DMS 273 (cell line): ENCODE measurements around the gene GAGE2A.
A peak's percentile ranks its signal among the peaks of the same experiment; 100 is the strongest.
"Not testable (repeated sequence)": the region's sequence is repeated elsewhere in the genome, so short reads cannot be mapped to it uniquely, and the experiment has no call there.

Experiments used
- DNase-seq: peaks from one replicate; lab custom pipeline; 2025; ENCODE audit not compliant: unreplicated experiment; lab: John Stamatoyannopoulos, UW

Gene GAGE2A, protein sequence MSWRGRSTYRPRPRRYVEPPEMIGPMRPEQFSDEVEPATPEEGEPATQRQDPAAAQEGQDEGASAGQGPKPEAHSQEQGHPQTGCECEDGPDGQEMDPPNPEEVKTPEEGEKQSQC

DNA sequence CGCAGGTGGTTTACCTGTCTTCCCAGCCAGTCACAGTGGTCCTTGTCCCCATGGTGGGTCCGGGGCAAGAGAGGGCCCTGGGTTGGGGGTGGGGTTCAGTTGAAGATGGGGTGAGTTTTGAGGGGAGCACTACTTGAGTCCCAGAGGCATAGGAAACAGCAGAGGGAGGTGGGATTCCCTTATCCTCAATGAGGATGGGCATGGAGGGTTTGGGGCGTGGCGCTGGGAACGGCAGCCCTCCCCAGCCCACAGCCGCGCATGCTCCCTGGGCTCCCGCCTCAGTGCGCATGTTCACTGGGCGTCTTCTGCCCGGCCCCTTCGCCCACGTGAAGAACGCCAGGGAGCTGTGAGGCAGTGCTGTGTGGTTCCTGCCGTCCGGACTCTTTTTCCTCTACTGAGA lies at the start of gene GAGE2A:
Gene GAGE2A, plus strand, starts transcription at position 301 of the 400 bp plus-strand sequence. CDS start 1,155 bp downstream, outside the sequence.
- not testable (repeated sequence) for DNase-seq

DNA sequence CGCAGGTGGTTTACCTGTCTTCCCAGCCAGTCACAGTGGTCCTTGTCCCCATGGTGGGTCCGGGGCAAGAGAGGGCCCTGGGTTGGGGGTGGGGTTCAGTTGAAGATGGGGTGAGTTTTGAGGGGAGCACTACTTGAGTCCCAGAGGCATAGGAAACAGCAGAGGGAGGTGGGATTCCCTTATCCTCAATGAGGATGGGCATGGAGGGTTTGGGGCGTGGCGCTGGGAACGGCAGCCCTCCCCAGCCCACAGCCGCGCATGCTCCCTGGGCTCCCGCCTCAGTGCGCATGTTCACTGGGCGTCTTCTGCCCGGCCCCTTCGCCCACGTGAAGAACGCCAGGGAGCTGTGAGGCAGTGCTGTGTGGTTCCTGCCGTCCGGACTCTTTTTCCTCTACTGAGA lies 47.9 kb upstream of the GAGE2A start, which contains the start of gene GAGE12D:
Gene GAGE12D, plus strand, starts transcription at position 301 of the 400 bp plus-strand sequence. CDS start 1,155 bp downstream, outside the sequence.
- not testable (repeated sequence) for DNase-seq

DNA sequence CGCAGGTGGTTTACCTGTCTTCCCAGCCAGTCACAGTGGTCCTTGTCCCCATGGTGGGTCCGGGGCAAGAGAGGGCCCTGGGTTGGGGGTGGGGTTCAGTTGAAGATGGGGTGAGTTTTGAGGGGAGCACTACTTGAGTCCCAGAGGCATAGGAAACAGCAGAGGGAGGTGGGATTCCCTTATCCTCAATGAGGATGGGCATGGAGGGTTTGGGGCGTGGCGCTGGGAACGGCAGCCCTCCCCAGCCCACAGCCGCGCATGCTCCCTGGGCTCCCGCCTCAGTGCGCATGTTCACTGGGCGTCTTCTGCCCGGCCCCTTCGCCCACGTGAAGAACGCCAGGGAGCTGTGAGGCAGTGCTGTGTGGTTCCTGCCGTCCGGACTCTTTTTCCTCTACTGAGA lies 38.3 kb upstream of the GAGE2A start, which contains the start of gene GAGE12E:
Gene GAGE12E, plus strand, starts transcription at position 301 of the 400 bp plus-strand sequence. CDS start 1,155 bp downstream, outside the sequence.
- not testable (repeated sequence) for DNase-seq

DNA sequence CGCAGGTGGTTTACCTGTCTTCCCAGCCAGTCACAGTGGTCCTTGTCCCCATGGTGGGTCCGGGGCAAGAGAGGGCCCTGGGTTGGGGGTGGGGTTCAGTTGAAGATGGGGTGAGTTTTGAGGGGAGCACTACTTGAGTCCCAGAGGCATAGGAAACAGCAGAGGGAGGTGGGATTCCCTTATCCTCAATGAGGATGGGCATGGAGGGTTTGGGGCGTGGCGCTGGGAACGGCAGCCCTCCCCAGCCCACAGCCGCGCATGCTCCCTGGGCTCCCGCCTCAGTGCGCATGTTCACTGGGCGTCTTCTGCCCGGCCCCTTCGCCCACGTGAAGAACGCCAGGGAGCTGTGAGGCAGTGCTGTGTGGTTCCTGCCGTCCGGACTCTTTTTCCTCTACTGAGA lies 28.8 kb upstream of the GAGE2A start, which contains the start of gene GAGE12F:
Gene GAGE12F, plus strand, starts transcription at position 301 of the 400 bp plus-strand sequence. CDS start 1,155 bp downstream, outside the sequence.
- not testable (repeated sequence) for DNase-seq

DNA sequence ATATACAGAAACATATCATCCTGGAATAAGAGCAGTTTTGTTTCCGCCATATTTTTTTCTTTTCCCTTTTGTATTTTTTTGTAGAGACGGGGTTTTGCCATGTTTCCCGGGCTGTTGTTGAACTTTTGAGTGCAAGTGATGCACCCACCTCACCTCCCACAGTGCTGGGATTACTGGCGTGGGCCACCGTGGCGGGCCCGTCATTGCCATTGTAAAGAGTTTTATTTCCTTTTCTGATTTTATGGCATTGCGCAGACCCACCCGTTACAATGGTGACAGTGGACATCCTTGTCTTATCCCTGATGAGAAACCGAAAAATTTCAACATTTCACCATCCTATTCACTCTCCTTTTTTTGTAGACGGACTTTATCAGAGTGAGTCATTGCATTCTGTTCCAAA lies 20.6 kb upstream of the GAGE2A start:
- not testable (repeated sequence) for DNase-seq

DNA sequence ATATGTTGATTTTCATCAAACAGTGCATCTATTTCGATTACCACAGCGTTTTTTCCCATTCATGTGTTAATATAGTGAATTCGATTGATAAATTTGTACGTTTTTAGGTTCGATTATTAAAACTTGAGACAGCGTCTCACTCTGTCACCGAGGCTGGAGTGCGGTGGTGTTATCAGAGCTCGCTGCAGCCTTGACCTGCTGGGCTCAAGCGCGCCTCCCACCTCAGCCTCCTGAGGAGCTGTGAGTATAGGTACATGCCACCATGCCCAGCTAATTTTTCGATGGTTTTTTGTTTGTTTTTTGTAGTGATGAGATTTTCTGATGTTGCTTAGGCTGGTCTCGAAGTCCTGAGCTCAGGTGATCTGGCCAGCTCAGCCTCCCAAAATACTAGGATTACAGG lies 20.1 kb upstream of the GAGE2A start:
- not testable (repeated sequence) for DNase-seq

DNA sequence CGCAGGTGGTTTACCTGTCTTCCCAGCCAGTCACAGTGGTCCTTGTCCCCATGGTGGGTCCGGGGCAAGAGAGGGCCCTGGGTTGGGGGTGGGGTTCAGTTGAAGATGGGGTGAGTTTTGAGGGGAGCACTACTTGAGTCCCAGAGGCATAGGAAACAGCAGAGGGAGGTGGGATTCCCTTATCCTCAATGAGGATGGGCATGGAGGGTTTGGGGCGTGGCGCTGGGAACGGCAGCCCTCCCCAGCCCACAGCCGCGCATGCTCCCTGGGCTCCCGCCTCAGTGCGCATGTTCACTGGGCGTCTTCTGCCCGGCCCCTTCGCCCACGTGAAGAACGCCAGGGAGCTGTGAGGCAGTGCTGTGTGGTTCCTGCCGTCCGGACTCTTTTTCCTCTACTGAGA lies 19.2 kb upstream of the GAGE2A start, which contains the start of gene GAGE12G:
Gene GAGE12G, plus strand, starts transcription at position 301 of the 400 bp plus-strand sequence. CDS start 1,155 bp downstream, outside the sequence.
- not testable (repeated sequence) for DNase-seq

DNA sequence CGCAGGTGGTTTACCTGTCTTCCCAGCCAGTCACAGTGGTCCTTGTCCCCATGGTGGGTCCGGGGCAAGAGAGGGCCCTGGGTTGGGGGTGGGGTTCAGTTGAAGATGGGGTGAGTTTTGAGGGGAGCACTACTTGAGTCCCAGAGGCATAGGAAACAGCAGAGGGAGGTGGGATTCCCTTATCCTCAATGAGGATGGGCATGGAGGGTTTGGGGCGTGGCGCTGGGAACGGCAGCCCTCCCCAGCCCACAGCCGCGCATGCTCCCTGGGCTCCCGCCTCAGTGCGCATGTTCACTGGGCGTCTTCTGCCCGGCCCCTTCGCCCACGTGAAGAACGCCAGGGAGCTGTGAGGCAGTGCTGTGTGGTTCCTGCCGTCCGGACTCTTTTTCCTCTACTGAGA lies 9.6 kb upstream of the GAGE2A start, which contains the start of gene GAGE12H:
Gene GAGE12H, plus strand, starts transcription at position 301 of the 400 bp plus-strand sequence. CDS start 1,155 bp downstream, outside the sequence.
- not testable (repeated sequence) for DNase-seq

DNA sequence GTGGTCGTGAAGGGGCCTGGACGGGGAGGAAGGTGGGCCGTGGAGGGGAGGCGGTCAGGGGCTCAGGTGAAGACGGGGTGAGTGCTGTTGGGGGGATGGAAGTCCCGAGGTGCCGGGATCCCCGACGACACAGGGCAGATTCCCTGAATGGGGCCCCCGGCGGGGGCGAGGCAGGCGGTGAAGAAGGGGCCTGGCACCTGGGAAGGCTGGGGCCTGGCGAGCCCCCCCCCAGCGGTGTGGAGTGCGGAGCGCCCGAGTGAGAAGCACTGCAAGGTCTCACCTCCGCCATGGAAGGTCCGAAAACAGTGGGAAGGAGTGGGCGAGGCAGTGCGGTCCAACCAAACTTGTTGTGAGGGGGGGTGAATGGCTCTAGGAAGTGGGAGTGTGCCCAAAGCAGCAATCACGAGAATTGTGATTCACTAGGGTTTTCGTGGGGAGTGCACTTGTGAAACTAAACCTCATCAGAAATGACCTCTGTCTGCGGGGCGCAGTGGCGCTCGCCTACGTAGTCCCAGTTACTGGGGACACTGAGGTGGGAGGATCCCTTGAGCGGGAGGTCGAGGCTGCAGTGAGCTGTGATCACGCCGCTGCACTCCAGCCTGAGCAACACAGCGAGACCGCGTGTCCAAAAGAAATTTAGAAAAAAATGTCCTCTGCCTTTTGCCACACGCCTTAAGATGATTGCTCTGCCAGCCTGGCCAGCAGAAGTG lies 628 bp downstream of the GAGE2A start:
- not testable (repeated sequence) for DNase-seq

DNA sequence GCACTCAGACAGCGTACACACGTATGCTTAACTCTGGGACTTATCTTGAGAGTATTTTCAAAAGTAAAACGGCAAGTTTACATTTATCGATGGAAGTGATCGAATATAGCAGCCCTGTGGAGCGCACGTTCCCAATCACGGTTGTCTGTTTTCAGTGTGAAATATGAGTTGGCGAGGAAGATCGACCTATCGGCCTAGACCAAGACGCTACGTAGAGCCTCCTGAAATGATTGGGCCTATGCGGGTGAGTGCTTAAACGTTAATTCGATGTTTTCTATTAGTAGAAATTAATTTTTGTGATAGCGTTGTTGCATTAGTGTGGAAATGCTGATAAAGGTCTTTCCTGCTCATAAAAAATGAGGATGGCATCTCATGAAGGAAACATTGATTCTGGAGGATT lies 1.2 kb downstream of the GAGE2A start:
- not testable (repeated sequence) for DNase-seq

DNA sequence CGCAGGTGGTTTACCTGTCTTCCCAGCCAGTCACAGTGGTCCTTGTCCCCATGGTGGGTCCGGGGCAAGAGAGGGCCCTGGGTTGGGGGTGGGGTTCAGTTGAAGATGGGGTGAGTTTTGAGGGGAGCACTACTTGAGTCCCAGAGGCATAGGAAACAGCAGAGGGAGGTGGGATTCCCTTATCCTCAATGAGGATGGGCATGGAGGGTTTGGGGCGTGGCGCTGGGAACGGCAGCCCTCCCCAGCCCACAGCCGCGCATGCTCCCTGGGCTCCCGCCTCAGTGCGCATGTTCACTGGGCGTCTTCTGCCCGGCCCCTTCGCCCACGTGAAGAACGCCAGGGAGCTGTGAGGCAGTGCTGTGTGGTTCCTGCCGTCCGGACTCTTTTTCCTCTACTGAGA lies 9.4 kb downstream of the GAGE2A start, which contains the start of gene GAGE1:
Gene GAGE1, plus strand, starts transcription at position 301 of the 400 bp plus-strand sequence. CDS start 1,155 bp downstream, outside the sequence.
- DNase-seq = not testable (repeated sequence)

DNA sequence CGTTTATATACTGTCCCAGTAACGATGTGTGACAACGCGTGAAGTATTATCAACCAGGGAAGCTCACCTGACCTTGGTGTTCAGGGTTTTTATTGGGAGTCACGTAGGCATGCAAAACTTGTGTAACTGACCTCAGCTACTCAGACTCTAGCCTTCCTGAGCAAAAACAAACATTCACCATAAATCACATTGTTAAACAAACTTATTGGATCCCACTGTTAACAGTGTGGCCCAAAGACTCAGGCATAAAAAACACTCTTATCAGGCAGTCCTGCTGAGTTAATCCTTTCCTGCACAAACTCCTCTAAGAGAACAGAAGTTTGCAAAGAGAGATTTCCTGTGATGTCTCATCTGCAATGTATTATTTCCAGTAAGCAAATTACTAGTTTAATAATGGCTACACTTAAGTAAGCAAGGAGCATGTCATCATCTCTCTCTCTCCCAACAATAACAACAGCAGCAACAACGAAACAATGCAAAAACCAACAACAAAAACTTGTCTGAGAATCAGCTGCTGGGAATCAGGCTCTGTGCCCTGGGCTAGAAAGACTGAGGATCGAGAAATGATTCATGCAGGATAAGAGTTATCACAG lies 21.5 kb downstream of the GAGE2A start:
- no peak for DNase-seq

DNA sequence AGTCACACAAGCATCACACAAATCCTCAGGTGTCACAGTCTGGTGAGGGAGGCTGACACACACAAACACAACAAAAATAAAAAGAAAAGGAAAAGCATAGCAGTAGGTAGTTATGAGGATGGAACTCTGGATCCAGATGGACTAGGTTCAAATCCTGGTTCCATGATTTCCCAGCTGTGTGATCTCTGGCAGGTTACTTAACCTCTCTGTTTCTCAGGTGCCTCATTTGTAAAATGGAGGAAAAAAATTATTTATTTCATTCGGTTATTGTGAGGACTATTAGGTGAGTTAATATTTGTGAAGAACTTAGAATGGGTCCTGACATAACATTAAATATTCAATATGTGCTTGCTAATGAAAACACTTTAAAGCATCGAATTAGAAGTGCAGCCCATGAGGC lies 29.3 kb downstream of the GAGE2A start:
- no peak for DNase-seq

DNA sequence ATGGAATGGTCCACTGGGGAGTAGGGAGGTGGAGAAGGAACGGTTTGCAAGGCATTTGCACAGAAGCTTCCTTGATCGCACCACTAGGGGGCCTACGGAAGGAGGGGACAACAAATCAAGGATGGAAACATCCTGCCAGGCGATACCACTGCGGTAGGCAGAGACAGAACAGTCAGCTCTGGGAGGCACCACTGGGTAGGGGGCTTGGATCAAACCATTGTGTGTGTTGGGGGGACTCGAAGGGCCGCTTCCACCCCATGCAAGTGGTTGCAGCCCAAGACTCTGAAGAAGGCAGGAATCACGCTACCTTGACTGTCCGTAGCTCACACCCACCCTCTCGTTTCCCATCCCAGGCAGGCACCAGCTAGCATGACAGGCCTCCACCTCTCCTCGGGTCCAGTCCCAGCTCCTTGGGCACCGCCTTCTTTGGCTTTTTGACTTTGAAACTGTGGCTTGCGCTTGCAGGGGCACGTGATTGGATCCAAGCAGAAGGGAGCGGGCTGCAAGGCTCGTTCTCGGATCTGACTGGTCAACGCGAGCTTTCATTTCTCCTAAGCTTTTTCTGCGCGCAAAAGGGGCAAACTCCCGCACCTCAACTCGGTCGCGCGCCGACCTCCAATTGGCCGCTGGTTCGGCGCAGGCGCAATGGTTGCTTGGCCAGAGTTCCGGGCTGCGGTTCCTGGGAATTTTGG lies 37.9 kb downstream of the GAGE2A start:
- peak; percentile 53 for DNase-seq

DNA sequence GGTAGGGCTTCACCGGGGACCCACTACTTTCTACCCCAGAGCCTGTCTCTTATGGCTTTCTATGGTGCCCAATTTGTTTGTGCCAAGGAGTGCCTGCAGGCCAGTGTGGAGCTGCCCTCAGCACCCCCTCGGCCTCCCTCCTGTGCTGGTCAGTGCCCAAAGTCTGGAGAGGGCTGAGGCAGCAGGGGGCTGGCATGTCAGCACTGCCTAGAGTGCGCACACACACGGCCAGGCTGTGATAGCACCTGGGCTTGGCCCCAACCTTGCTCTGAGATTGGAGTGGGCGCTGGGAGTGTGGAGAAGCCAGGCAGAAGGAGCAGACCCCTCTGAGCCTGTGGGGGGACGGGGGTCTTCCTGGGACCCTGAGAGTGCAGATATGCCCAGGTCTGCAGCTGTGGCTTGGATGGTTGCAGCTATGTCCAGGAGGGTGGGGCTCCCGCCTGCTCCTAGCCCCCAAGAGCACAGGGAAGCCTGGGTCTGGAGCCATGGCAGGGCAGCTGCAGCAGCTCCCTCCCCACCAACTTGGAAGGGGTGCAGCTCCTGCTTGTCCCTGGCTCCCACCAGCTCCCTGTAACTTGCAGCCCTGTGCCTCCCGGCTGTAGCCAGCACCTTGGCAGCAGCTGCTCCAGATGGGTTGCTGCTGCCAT lies 55.8 kb downstream of the GAGE2A start:
- DNase-seq = no peak
